ENCODE data around the gene HAL. TPM values are rescaled to one million over a fixed set of nuclear protein-coding genes. Genes with fewer than 3 reads are reported as not detected.

The HAL gene
- total and polyA plus RNA-seq, 10 of the 15 experiments (the other 5 are each of a cell fraction or from before 2014, with no cell fraction given): 0.04 to 0.45 (median 0.13) TPM; not detected in 1

DNA sequence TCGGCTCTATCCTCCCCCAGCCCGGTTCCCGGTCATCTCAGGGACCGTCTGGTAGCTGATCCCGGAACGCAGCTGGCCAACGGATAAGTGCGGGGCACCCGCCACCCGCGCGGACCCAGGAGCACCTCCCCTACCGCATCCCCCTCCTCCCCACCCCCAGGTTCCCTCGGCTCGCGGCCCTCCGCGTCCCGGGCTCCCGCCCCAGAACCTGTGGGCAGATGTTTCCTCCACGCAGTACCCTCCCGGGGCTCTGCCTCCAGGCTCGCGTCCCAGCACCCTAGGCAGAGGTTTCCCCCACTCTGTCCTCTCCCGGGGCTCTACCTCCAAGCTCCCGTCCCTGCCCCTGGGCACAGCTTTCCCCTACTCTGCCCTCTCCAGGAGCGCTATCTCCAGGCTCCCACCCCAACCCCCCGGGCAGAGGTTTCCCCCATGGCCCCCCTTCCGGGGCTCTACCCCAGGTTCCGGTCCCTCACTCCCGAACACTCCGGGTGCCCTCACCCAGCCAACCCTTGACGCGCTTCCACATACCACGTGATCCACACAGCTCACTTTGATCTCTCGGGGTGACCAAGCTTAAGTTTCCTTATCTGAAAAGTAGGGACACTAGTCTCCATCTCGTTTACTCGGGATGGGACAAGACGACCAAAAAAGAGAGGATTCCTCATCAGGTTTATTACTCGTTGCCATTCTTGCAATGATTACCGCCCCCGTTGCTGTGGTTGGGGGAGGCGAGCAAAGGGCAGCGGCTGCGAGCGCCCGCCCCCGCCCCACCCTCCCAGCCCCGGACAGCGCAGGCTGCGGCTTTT lies 53.4 kb downstream of the HAL start, which contains the start of gene CCDC38:
TSS of gene CCDC38 (minus strand) at position 91 of the 806 bp plus-strand sequence. CDS start 6,105 bp downstream, outside the sequence.
- intact Hi-C loops (cut with micrococcal nuclease; ENCODE audit: unreplicated experiment) (no loop called here), in situ Hi-C loops (cut with MboI) (no loop called here)
- Histone ChIP-seq H3K27ac (ENCODE audit: control insufficient read depth, insufficient read depth) (peak within 1 kb of the TSS; percentile 53), H3K4me3 (peak within 1 kb of the TSS; percentile 94), H3K9me3 (replicated peaks; ENCODE audit: control insufficient read depth, insufficient read depth, low read length) (no peaks in the 10 kb centered on the region), H3K4me2 (ENCODE audit: control insufficient read depth, insufficient read depth) (peak within 1 kb of the TSS; percentile 93), H2AFZ (ENCODE audit: control insufficient read depth, low read depth, low read length) (peak within 1 kb of the TSS; percentile 97), H3K4me1 (ENCODE audit: control insufficient read depth, insufficient read depth, low read length) (peaks cover 3% of the 10 kb centered on the region; the same call in 1 of the 2 replicates), H4K20me1 (ENCODE audit: control insufficient read depth, insufficient read depth) (no peaks in the 10 kb centered on the region), H3K27me3 (replicated peaks in 1 of 2; ENCODE audit: control insufficient read depth in 2 of 2, insufficient read depth in 2 of 2, low read length in 1 of 2) (no peaks in the 10 kb centered on the region), H3K9ac (ENCODE audit: control insufficient read depth, insufficient read depth, low read length) (peak within 1 kb of the TSS; percentile 78), H3K36me3 (ENCODE audit: control insufficient read depth in 2 of 2, insufficient read depth in 2 of 2, low read length in 1 of 2) (no peaks in the 10 kb centered on the region), H3K79me2 (ENCODE audit: control insufficient read depth, insufficient read depth, low read length) (no peaks in the 10 kb centered on the region)
- ChIA-PET RAD21 (ENCODE audit: unreplicated experiment) (interaction anchor here (1.3 kb wide), 2 partner anchors 56 to 78 kb away, joined by 5 to 6 read pairs; no protein-coding TSS in a partner anchor), POLR2A (interaction anchor here (0.6 to 1.2 kb wide), 2 partner anchors 272 to 921 kb away, joined by 4 to 15 read pairs; no protein-coding TSS in a partner anchor), CTCF (interaction anchor here (0.6 to 4.9 kb wide), 9 partner anchors 11 to 574 kb away, joined by 3 to 26 read pairs (median 5); no protein-coding TSS in a partner anchor), SMC1A (ENCODE audit: uncharacterized antibody, unreplicated experiment) (interaction anchor here (1.0 to 2.0 kb wide), 6 partner anchors 9 to 51 kb away, joined by 3 to 6 read pairs (median 4); no protein-coding TSS in a partner anchor)
- DNase-seq (ENCODE audit: low read depth, low spot score): peak; percentile 57
- peak; percentile 13 for FAIRE-seq
- no TSS peak for BruUV-seq (replicated peaks)
- peak; percentile 98 for ATAC-seq
- 0% methylated on average over 20 of the region's 51 CpGs for WGBS (ENCODE audit: insufficient coverage, insufficient replicate concordance, low lambda C conversion rate, missing lambda C conversion rate)
- TF ChIP-seq PBX3 (IDR thresholded peaks at IDR 0.05; ENCODE audit: insufficient replicate concordance, low read depth, low read length) (no peak), PAX8 (IDR thresholded peaks at IDR 0.05) (no peak), NR2F1 (conservative IDR thresholded peaks at IDR 0.05) (no peak), STAT1 (conservative IDR thresholded peaks at IDR 0.05) (no peak), BHLHE40 (IDR thresholded peaks at IDR 0.05; ENCODE audit: borderline replicate concordance in 1 of 2, low read depth in 2 of 2, low read length in 1 of 2) (no peak), NRF1 (conservative IDR thresholded peaks at IDR 0.05; ENCODE audit: low read depth, low read length) (no peak), MTA3 (IDR thresholded peaks at IDR 0.05; ENCODE audit: borderline replicate concordance, low read length) (no peak), MEF2B (IDR thresholded peaks at IDR 0.05; ENCODE audit: partially characterized antibody, poor library complexity, severe bottlenecking) (no peak), SPI1 (IDR thresholded peaks at IDR 0.05; ENCODE audit: borderline replicate concordance, insufficient read depth, low read depth, low read length) (no peak), PAX5 (IDR thresholded peaks at IDR 0.05; ENCODE audit: borderline replicate concordance, low read depth, low read length) (0 out of 2 replicates have a peak, but pooled peaks have one; percentile 25), CHD2 (IDR thresholded peaks at IDR 0.05; ENCODE audit: borderline replicate concordance, low read depth, low read length) (no peak), CHD4 (IDR thresholded peaks at IDR 0.05) (no peak), SP1 (IDR thresholded peaks at IDR 0.05; ENCODE audit: low read depth, low read length) (no peak), TARDBP (IDR thresholded peaks at IDR 0.05; ENCODE audit: borderline replicate concordance) (no peak), ATF7 (IDR thresholded peaks at IDR 0.05; ENCODE audit: low read depth) (no peak), ZNF622 (IDR thresholded peaks at IDR 0.05) (no peak), LARP7 (IDR thresholded peaks at IDR 0.05) (no peak), SMAD1 (IDR thresholded peaks at IDR 0.05; ENCODE audit: low read depth, partially characterized antibody) (no peak), POLR2A (IDR thresholded peaks at IDR 0.05; ENCODE audit: low read depth, low read length) (peak; percentile 78), ZNF687 (IDR thresholded peaks at IDR 0.05) (no peak), TCF3 (IDR thresholded peaks at IDR 0.05; ENCODE audit: borderline replicate concordance, insufficient read depth, low read depth, low read length) (no peak)

Data from GM12878 (cell line).